Skeletal muscle tissue (tissue), 4 donors: ENCODE results near the gene CTCFL. TPM values are rescaled to one million over a fixed set of nuclear protein-coding genes. Genes with fewer than 3 reads are reported as not detected.

ENCODE experiments used
- H3K27ac ChIP-seq: one replicate; pipeline ENCODE4 v1.7.0; 2013; ENCODE audit warnings: mild to moderate bottlenecking, low read depth, low read length, inconsistent platforms
- H3K27me3 ChIP-seq, 3 donors: one replicate each; pipeline ENCODE4 v1.7.0; 2013; ENCODE audit warnings: low read length in 3 of 3; ENCODE audit not compliant: control insufficient read depth in 3 of 3, insufficient read depth in 3 of 3
- H3K36me3 ChIP-seq, 3 donors: one replicate each; pipeline ENCODE4 v1.7.0; 2013; ENCODE audit warnings: low read length in 3 of 3; ENCODE audit not compliant: control insufficient read depth in 3 of 3, insufficient read depth in 3 of 3
- H3K4me1 ChIP-seq, 3 donors: one replicate each; pipeline ENCODE4 v1.7.0; 2013; ENCODE audit warnings: low read length in 3 of 3, mild to moderate bottlenecking in 3 of 3; ENCODE audit not compliant: control insufficient read depth in 3 of 3, insufficient read depth in 3 of 3
- H3K4me3 ChIP-seq, 3 donors: one replicate each; pipeline ENCODE4 v1.7.0; 2013; ENCODE audit warnings: low read length in 3 of 3
- H3K9ac ChIP-seq, 3 donors: one replicate each; pipeline ENCODE4 v1.7.0; 2013; ENCODE audit warnings: low read length in 3 of 3, mild to moderate bottlenecking in 3 of 3, moderate library complexity in 2 of 3, low read depth in 1 of 3
- H3K9me3 ChIP-seq, 3 donors: one replicate each; pipeline ENCODE4 v1.7.0; 2013; ENCODE audit warnings: low read length in 3 of 3; ENCODE audit not compliant: control insufficient read depth in 3 of 3
- total RNA-seq: library from RNA; depleted of rRNA; stranded (reverse); fragments of >200 nt; gene quantifications from one replicate; pipeline ENCODE4 v1.2.3, GENCODE V29; 2014
- donor health status: Osteomylitis.

Gene CTCFL
- total RNA-seq, 1 donor from 2014 or later, result not detected

DNA sequence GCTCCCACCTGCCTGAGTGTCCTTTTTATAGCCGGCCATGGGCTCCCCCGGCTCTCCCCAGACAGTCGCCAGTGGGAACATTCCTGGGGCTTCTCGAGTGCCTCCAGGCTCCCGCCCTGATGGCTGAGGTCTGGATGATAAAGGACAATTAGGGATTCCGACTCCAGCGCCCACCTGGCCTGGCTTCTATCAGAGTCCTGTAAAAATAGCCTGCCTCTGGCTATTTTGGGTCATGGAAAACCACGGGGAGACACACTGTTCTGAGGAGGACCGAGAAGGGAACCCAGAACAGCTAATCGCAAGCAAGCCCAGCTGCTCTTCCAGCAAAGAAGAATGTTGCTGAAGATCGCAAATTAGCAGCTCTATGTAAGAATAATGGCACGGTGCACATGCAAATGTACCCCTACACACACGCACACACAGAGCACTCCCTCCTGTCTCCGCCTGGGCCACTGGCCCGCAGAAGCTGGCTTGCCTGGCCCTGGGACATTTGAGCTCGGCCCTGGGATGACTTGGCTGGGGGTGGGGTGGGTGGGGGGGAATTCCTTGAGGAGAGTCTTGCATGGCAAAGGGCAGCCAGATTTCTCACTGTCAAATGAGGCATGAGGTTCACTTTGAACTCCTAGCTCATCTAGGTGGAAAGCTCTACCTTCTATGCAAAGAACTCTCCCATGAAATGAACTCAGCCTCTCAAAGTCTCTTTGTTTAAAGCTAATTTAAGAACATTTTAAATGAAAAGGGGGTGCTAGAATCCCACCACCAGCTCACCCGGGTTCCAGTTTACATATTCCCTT lies 55.3 kb downstream of the CTCFL start:
- H3K9ac ChIP-seq, result peak overlapping the region; percentile 33 to 74 (median 51)
- H3K4me3 ChIP-seq, result peak overlapping the region in 2 of 3 donors; percentile 39 to 49
- H3K4me1 ChIP-seq, result peaks cover 31 to 52% (median 49%) of the 10 kb centered on the region in 3 donors

DNA sequence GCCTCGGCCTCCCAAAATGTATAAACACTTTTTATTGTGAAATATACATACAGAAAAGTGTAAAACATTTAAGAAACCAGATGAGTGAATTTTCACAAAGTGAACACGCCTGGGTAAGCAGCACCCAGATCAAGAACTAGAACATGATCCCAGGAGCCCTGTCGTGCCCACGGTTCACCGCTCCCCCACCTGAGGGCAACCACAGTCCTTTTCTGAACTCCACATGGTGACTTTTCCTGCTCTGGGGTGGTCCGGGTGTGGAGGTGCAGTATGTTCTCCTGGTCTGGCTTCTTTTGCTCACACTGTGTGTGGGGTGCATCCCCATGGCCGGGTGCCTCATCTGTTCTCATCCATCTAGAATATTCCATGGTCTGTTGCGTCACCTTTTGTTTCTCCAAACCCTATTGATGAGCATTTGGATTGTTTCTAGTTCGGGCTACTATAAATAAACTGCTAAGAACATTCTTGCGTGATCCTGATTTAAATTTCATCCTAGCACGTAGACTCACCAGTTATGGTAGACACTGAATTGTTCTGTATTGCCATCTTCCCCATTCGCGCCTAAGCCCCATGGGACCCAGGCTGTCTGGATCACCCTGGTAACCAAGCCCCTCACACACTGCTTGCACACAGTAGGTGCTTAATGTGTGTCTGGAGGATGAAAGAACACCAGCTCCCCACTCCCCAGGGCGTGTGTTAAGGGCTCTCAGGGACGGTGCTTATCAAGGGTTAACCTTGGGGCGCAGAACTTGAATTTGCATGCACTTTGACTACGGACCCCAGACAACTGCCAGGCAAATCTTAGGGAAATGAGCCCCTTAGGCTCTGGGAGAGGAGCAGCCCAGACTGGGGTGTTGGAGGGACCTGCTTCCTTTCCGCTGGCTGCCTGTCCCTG lies 56.2 kb downstream of the CTCFL start:
- Histone ChIP-seq H3K27me3 (peaks cover 0 to 8% (median 3%) of the 10 kb centered on the region in 3 donors), H3K9ac (peak overlapping the region; percentile 7 to 74 (median 33)), H3K27ac (peak overlapping the region; percentile 76), H3K4me1 (peaks cover 31 to 51% (median 47%) of the 10 kb centered on the region in 3 donors), H3K36me3 (no peaks in the 10 kb centered on the region), H3K4me3 (peak overlapping the region in 1 of 3 donors; percentile 36), H3K9me3 (no peaks in the 10 kb centered on the region)

More for the DNA sequence above, 55.3 kb downstream of the CTCFL start:
- no peaks in the 10 kb centered on the region for H3K9me3 ChIP-seq
- no peaks in the 10 kb centered on the region for H3K36me3 ChIP-seq
- peak overlapping the region; percentile 76 for H3K27ac ChIP-seq
- H3K27me3 ChIP-seq, result peaks cover 0 to 8% (median 3%) of the 10 kb centered on the region in 3 donors

DNA sequence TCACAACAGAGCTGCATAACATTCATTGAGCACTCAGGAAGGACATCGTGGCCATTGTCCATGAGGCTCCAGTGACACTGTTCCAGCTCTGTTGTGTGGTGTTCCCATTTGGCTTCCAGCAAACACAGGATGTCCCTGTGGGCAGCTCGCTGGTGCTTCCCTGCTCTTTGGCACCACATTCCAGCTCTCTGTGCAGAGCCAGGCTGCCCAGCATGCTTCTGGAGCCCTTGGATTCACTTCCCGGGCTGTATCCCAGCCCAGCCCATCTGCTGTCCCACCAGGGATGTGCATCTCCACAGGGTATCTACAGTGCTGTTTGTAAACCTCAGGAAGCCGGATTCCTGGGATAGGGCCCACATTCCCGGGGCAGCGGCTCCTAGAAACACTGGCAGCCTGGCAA lies 57.2 kb downstream of the CTCFL start:
- Histone ChIP-seq H3K27ac (no peak overlapping the region), H3K9ac (peak overlapping the region in 2 of 3 donors; percentile 7 to 28)

DNA sequence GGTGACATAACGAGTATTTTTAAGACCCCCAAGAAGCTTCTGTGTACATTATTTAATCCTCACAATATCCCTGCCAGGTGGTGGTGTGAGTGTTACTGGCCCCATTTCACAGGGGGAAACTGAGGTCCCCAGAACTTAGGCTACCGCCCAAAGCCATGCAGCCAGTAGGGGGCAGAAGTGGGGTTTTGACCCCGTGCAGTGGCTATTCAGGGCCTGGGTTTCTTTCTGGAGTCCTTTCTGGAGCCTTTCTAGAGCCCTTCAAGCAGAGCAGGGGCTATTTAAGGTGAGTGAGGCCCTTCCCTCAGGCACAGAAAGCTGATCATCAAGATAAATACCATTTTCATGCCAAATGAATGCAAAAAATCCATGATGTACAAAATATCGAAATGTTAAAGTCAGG lies 59.0 kb downstream of the CTCFL start:
- H3K36me3 ChIP-seq, result no peaks in the 10 kb centered on the region
- no peak overlapping the region for H3K9ac ChIP-seq
- peaks cover 0 to 8% (median 3%) of the 10 kb centered on the region in 3 donors for H3K27me3 ChIP-seq
- H3K9me3 ChIP-seq, result no peaks in the 10 kb centered on the region
- no peak overlapping the region for H3K4me3 ChIP-seq
- no peak overlapping the region for H3K27ac ChIP-seq
- peaks cover 25 to 38% (median 37%) of the 10 kb centered on the region in 3 donors for H3K4me1 ChIP-seq

More for the DNA sequence above, 57.2 kb downstream of the CTCFL start:
- Histone ChIP-seq H3K4me1 (peaks cover 25 to 45% (median 42%) of the 10 kb centered on the region in 3 donors), H3K36me3 (no peaks in the 10 kb centered on the region), H3K4me3 (no peak overlapping the region), H3K9me3 (no peaks in the 10 kb centered on the region), H3K27me3 (peaks cover 0 to 8% (median 3%) of the 10 kb centered on the region in 3 donors)

DNA sequence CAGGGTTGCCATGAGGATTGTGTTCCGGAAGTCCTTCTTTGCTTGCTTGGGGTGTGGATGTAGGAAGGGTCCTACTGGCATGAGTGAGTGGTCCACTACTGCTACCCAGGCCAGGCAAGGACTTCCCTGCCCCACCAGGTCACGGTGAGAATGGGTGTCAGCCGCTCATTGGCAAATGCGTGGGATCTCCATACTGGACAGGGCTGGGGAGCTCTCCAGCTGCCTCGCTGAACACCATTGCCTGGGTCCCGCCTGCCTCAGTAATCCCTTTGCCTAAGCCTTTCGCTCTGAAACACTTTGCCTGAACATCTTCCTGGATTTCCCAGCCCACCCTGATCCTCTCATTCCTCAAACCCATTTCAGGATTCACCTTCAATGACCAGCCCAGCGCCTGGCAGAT lies 59.5 kb downstream of the CTCFL start:
- Histone ChIP-seq H3K27ac (no peak overlapping the region), H3K9ac (no peak overlapping the region)

DNA sequence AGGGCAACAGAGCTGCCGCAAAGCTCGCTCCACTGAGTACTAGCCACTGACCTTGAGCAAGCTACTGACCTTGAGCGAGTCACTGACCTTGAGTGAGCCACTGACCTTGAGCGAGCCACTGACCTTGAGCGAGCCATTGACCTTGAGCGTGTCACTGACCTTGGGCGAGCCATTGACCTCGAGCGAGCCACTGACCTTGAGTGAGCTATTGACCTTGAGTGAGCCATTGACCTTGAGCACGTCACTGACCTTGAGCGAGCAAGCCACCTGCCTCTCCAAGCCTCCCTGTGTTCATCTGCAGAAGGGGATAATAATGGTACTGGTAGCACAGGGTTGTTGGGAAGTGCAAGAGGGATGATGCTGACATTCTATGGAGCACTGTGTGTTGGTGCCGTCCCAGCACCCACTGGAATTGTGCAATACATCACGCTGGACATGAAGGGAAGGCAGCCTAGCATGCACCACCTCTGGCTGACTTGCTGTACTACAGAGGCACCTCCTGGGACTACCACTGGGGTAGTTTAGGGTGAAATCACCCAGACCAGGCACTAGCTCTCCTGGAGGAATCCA lies 60.2 kb downstream of the CTCFL start:
- no peaks in the 10 kb centered on the region for H3K36me3 ChIP-seq
- H3K27me3 ChIP-seq, result peaks cover 0 to 8% (median 3%) of the 10 kb centered on the region in 3 donors
- peaks cover 14 to 35% (median 28%) of the 10 kb centered on the region in 3 donors for H3K4me1 ChIP-seq
- H3K9ac ChIP-seq, result no peak overlapping the region
- H3K27ac ChIP-seq, result no peak overlapping the region
- H3K4me3 ChIP-seq, result no peak overlapping the region
- no peaks in the 10 kb centered on the region for H3K9me3 ChIP-seq

More for the DNA sequence above, 59.5 kb downstream of the CTCFL start:
- Histone ChIP-seq H3K9me3 (no peaks in the 10 kb centered on the region), H3K4me1 (peaks cover 20 to 37% (median 34%) of the 10 kb centered on the region in 3 donors), H3K36me3 (no peaks in the 10 kb centered on the region), H3K27me3 (peaks cover 0 to 8% (median 3%) of the 10 kb centered on the region in 3 donors), H3K4me3 (no peak overlapping the region)

DNA sequence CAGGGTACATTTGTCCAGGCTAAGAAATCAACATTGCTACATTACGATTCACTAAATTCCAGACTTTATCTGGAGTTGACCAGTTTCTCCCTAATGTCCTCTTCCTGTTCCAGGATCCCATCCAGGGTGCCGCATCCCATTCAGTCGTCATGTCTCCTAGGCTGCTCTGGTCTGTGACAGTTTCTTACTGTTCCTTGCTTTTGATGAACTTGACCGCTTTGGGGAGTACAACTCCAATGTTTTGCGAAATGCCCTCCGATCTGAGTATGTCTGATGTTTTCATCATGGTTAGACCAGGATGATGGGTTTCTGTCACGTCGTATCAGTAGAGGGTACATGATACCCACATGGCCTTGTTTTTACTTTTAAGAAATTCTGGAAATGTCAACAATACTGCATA lies 62.2 kb downstream of the CTCFL start:
- Histone ChIP-seq H3K9ac (no peak overlapping the region), H3K27me3 (peaks cover 0 to 3% (median 1%) of the 10 kb centered on the region in 3 donors), H3K4me1 (peaks cover 17 to 36% (median 29%) of the 10 kb centered on the region in 3 donors), H3K9me3 (no peaks in the 10 kb centered on the region), H3K4me3 (no peak overlapping the region), H3K36me3 (no peaks in the 10 kb centered on the region), H3K27ac (no peak overlapping the region)

DNA sequence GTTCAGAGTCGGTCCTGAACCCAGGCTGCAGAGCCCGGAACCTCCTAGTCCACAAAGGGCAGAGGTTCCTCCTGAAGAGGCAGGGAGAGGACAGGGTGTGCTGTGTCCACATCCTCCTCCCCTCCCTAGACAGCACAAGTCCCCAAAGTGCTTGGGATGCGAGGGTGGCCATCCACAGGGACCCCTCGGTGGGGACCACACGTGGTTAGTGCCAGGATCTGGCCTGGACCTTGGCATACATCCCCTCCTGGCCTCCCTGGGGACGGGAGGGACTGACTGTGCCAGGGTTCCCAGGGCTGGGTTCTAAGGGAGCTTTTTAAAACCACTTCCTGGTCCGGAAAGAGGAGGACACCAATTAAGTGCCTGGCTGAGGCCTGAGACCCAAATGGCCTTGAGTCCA lies 63.2 kb downstream of the CTCFL start:
- Histone ChIP-seq H3K4me1 (peaks cover 17 to 37% (median 29%) of the 10 kb centered on the region in 3 donors), H3K36me3 (no peaks in the 10 kb centered on the region), H3K4me3 (no peak overlapping the region)

DNA sequence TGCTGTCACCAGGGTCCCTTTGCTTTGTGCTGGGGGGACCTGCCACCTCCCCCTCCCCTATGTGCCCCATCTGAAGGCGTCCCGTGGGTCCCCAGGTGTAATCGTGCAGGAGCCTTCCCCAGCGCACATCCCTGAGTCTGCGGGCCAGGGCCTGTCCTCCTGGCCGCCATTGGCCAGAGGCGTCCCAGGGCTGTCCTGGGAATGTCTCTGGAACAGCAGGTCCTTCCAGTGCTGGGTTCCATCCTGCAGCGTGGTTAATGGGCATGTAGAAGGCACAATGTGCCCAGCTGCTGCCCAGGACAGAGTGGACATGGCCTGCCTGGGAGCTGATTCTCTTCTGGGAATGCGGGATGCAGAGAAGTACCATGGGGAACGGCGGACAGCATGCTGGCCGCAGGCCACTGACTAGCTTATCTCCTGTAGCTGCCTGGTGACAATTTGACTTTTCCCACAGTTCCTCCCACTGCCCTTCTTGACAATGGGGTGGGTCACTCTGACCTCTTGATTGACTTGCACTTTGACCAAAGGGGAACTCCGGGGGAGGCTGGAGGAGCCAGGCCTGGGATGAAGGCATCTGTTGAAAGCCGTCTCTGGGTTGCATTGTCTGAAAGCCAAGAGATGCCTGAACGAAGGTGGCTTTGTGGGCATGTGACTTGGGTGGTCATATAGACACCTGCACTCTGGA lies 64.0 kb downstream of the CTCFL start:
- Histone ChIP-seq H3K27ac (no peak overlapping the region), H3K9ac (no peak overlapping the region), H3K4me3 (no peak overlapping the region), H3K36me3 (no peaks in the 10 kb centered on the region), H3K27me3 (no peaks in the 10 kb centered on the region), H3K4me1 (peaks cover 17 to 37% (median 29%) of the 10 kb centered on the region in 3 donors), H3K9me3 (no peaks in the 10 kb centered on the region)

More for the DNA sequence above, 63.2 kb downstream of the CTCFL start:
- Histone ChIP-seq H3K9ac (no peak overlapping the region), H3K27ac (no peak overlapping the region), H3K9me3 (no peaks in the 10 kb centered on the region), H3K27me3 (no peaks in the 10 kb centered on the region)
